ENCODE results near the gene TNRC6C. TPM values are rescaled to one million over a fixed set of nuclear protein-coding genes. Genes with fewer than 3 reads are reported as not detected.

Gene TNRC6C
- total and polyA plus RNA-seq, 9 of the 15 experiments (the other 6 are each of a cell fraction or from before 2014, with no cell fraction given): 0.20 to 4.9 (median 2.3) TPM

- TF ChIP-seq ZNF23 (CRISPR knock-in tag; IDR thresholded peaks at IDR 0.05): peak; percentile 59; the same call in 1 of the 2 replicates
These were observed at the start of gene TNRC6C (continued) for GRCh38 chr17:77957857-77958715.

- no peak for FAIRE-seq
- no peak for ATAC-seq
These were observed 49.3 kb upstream of the TNRC6C start for GRCh38 chr17:77909236-77909635.

More at GRCh38 chr17:77909236-77909635, 49.3 kb upstream of the TNRC6C start:
- no peak overlapping the region for H3K9ac ChIP-seq (ENCODE audit: insufficient read depth in 1 of 2, low read depth in 2 of 2, low read length in 2 of 2)
- H2AFZ ChIP-seq (ENCODE audit: low read depth, low read length): no peak overlapping the region
- H3K9me3 ChIP-seq (replicated peaks; ENCODE audit: control insufficient read depth, insufficient read depth, low read depth, low read length): no peaks in the 10 kb centered on the region
- no peaks in the 10 kb centered on the region for H4K20me1 ChIP-seq (replicated peaks; ENCODE audit: control insufficient read depth, insufficient read depth, low read length)
- under 1% methylated on average over 19 of the region's 19 CpGs for WGBS (ENCODE audit: insufficient coverage, low coverage, missing lambda C conversion rate)
- no peaks in the 10 kb centered on the region for H3K79me2 ChIP-seq (ENCODE audit: control insufficient read depth, insufficient read depth, low read length)
- peaks cover 0 to 4% of the 10 kb centered on the region in 2 experiments; a peak in 2 of 5 replicates for H3K4me1 ChIP-seq (replicated peaks in 1 of 2; ENCODE audit: control insufficient read depth in 2 of 2, insufficient read depth in 2 of 2, low read length in 2 of 2)
- H3K36me3 ChIP-seq (ENCODE audit: control insufficient read depth, insufficient read depth, low read length): no peaks in the 10 kb centered on the region
- no TSS peak for BruUV-seq (replicated peaks)
- no peak overlapping the region for H3K27ac ChIP-seq (ENCODE audit: extremely low read depth, low read depth, low read length)
- no peak overlapping the region for H3K4me3 ChIP-seq
- in situ Hi-C loops (cut with MboI): no loop called here
- H3K27me3 ChIP-seq (ENCODE audit: control insufficient read depth in 2 of 2, insufficient read depth in 2 of 2, low read length in 2 of 2): peaks cover 46 to 53% of the 10 kb centered on the region in 2 experiments
- ChIA-PET POLR2A (no interaction called here), CTCF (ENCODE audit: low intra/inter-chr PET ratio) (no interaction called here)
- no peaks in the 10 kb centered on the region for H3K9me1 ChIP-seq (ENCODE audit: control insufficient read depth, insufficient read depth, low read length)
- DNase-seq (ENCODE audit: extremely low read depth in 1 of 4, low spot score in 3 of 4): no peak
- intact Hi-C loops (cut with micrococcal nuclease): no loop called here
- H3K4me2 ChIP-seq (ENCODE audit: insufficient read depth, low read length): no peak overlapping the region
- TF ChIP-seq SMARCA4 (IDR thresholded peaks at IDR 0.05): no peak
- TF ChIP-seq ZKSCAN1 (IDR thresholded peaks at IDR 0.05; ENCODE audit: low read depth, low read length): no peak
- no peak for TF ChIP-seq PCBP2 (IDR thresholded peaks at IDR 0.05; ENCODE audit: low read depth, low read length, poor library complexity, severe bottlenecking)
